SK-N-SH (cell line): ENCODE measurements around the gene RAB3B.

Experiments used
- FOXM1 ChIP-seq: IDR thresholded peaks from 2 replicates; pipeline ENCODE4 v1.4.0; 2012; ENCODE audit warnings: low read depth, mild to moderate bottlenecking
- POLR2AphosphoS5 ChIP-seq: IDR thresholded peaks from 2 replicates; pipeline ENCODE4 v1.6.1; 2012; ENCODE audit warnings: low read depth, low read length
- RFX5 ChIP-seq: IDR thresholded peaks from 2 replicates; pipeline ENCODE4 v1.6.1; 2012; ENCODE audit warnings: mild to moderate bottlenecking, improper control_type of control experiment, low read length
- SIN3A ChIP-seq: IDR thresholded peaks from 2 replicates; pipeline ENCODE4 v1.6.1; 2012; ENCODE audit warnings: low read depth, mild to moderate bottlenecking, low read length, moderate library complexity, borderline replicate concordance
- SMC3 ChIP-seq: IDR thresholded peaks from 2 replicates; pipeline ENCODE4 v1.6.1; 2012; ENCODE audit warnings: low read depth, low read length, improper control_type of control experiment
- YY1 ChIP-seq: IDR thresholded peaks from 2 replicates; pipeline ENCODE4 v1.4.0; 2012; ENCODE audit warnings: low read depth, mild to moderate bottlenecking
- TF ChIP-seq, protein P1 (sequence below): fragments of 200-600 bp; sonication (generic); IDR thresholded peaks from 2 replicates; pipeline ENCODE4 v1.6.1; 2017; ENCODE audit warnings: antibody characterized with exemption, mild to moderate bottlenecking, moderate library complexity

DNA sequence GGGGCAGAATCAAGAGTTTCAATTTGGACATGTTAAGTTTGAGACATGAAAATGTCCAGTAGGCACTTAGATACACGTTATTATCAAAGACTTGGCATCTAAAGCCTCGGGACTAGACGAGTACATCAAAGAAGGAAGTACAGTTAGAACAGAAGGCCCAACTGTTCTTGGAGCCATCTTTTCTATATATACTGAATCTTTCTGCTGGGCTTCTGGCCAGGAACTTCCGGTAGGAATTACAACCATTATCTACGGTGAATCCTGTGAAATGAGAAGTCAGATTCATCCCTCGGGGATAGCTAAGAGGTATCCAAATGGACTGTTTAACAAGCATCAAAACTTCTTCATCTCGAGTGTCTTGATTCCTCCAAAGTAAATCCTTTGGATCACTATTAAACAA is 77.6 kb downstream of the RAB3B start:
- TF ChIP-seq, protein P1, sequence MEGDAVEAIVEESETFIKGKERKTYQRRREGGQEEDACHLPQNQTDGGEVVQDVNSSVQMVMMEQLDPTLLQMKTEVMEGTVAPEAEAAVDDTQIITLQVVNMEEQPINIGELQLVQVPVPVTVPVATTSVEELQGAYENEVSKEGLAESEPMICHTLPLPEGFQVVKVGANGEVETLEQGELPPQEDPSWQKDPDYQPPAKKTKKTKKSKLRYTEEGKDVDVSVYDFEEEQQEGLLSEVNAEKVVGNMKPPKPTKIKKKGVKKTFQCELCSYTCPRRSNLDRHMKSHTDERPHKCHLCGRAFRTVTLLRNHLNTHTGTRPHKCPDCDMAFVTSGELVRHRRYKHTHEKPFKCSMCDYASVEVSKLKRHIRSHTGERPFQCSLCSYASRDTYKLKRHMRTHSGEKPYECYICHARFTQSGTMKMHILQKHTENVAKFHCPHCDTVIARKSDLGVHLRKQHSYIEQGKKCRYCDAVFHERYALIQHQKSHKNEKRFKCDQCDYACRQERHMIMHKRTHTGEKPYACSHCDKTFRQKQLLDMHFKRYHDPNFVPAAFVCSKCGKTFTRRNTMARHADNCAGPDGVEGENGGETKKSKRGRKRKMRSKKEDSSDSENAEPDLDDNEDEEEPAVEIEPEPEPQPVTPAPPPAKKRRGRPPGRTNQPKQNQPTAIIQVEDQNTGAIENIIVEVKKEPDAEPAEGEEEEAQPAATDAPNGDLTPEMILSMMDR, result no peak
- no peak for TF ChIP-seq SIN3A
- TF ChIP-seq RFX5, result no peak
- TF ChIP-seq FOXM1, result no peak
- no peak for TF ChIP-seq POLR2AphosphoS5
- no peak for TF ChIP-seq YY1
- no peak for TF ChIP-seq SMC3
